Liver (tissue), 9 donors: ENCODE results near the gene RASSF3. TPM values are rescaled to one million over a fixed set of nuclear protein-coding genes. Genes with fewer than 3 reads are reported as not detected.
"Not testable (repeated sequence)": the region's sequence is repeated elsewhere in the genome, so short reads cannot be mapped to it uniquely, and the experiment has no call there.

Source experiments
- DNase-seq: peaks from one replicate; pipeline ENCODE4 v3.0.0-alpha.2; 2017; ENCODE audit warnings: low spot score
- H3K27ac ChIP-seq, 2 donors: one replicate each; pipeline ENCODE4 v1.7.0; 2013; ENCODE audit warnings: inconsistent platforms in 2 of 2, low read length in 2 of 2, control low read depth in 1 of 2, low read depth in 1 of 2, mild to moderate bottlenecking in 1 of 2
- H3K27me3 ChIP-seq, 4 donors: one replicate each; pipeline versions ENCODE4 v1.6.1 to v1.7.0; 2013; ENCODE audit warnings: low read length in 3 of 4, inconsistent platforms in 1 of 4, mild to moderate bottlenecking in 1 of 4, moderate library complexity in 1 of 4; ENCODE audit not compliant: control insufficient read depth in 4 of 4, insufficient read depth in 4 of 4
- H3K36me3 ChIP-seq, 4 donors: one replicate each; pipeline versions ENCODE4 v1.6.1 to v1.7.0; 2013; ENCODE audit warnings: low read length in 3 of 4, mild to moderate bottlenecking in 3 of 4, low read depth in 1 of 4, moderate library complexity in 1 of 4; ENCODE audit not compliant: control insufficient read depth in 4 of 4, insufficient read depth in 3 of 4
- H3K4me1 ChIP-seq, 4 donors: one replicate each; pipeline versions ENCODE4 v1.6.1 to v1.7.0; 2013; ENCODE audit warnings: low read length in 3 of 4, mild to moderate bottlenecking in 3 of 4, moderate library complexity in 1 of 4; ENCODE audit not compliant: control insufficient read depth in 4 of 4, insufficient read depth in 4 of 4
- H3K4me3 ChIP-seq, 3 donors: one replicate each; pipeline versions ENCODE4 v1.6.1 to v1.7.0; 2013; ENCODE audit warnings: low read length in 3 of 3, control low read depth in 1 of 3, low read depth in 1 of 3, mild to moderate bottlenecking in 1 of 3
- H3K9ac ChIP-seq, 2 donors: one replicate each; pipeline ENCODE4 v1.7.0; 2013; ENCODE audit warnings: low read length in 2 of 2, mild to moderate bottlenecking in 2 of 2, moderate library complexity in 2 of 2, control low read depth in 1 of 2, low read depth in 1 of 2
- H3K9me3 ChIP-seq, 4 donors: one replicate each; pipeline versions ENCODE4 v1.6.1 to v1.7.0; 2013; ENCODE audit warnings: low read length in 3 of 4; ENCODE audit not compliant: control insufficient read depth in 4 of 4
- CTCF ChIP-seq: fragments of 150-350 bp; IDR thresholded peaks from 2 replicates; pipeline ENCODE4 v1.5.1; 2017; ENCODE audit warnings: improper control_type of control experiment, low read depth, low read length; ENCODE audit not compliant: missing input control
- FOXA1 ChIP-seq: IDR thresholded peaks from 2 replicates; pipeline ENCODE4 v1.6.1; 2016; ENCODE audit warnings: antibody characterized with exemption
- FOXA2 ChIP-seq: IDR thresholded peaks from 2 replicates; pipeline ENCODE4 v1.6.1; 2016; ENCODE audit warnings: antibody characterized with exemption
- GABPA ChIP-seq, 2 donors: IDR thresholded peaks in 1 of 2; conservative IDR thresholded peaks in 1 of 2; 2 replicates each; pipeline ENCODE4 v1.6.1; 2016; ENCODE audit warnings: antibody characterized with exemption in 2 of 2, mild to moderate bottlenecking in 1 of 2, moderate library complexity in 1 of 2
- HNF4A ChIP-seq, 2 donors: conservative IDR thresholded peaks; 2 replicates each; pipeline ENCODE4 v1.6.1; 2016; ENCODE audit warnings: antibody characterized with exemption in 2 of 2, mild to moderate bottlenecking in 2 of 2
- HNF4G ChIP-seq: IDR thresholded peaks from 2 replicates; pipeline ENCODE4 v1.6.1; 2016; ENCODE audit warnings: antibody characterized with exemption
- MAX ChIP-seq: IDR thresholded peaks from 2 replicates; pipeline ENCODE4 v1.6.1; 2016; ENCODE audit warnings: antibody characterized with exemption
- RAD21 ChIP-seq, 2 donors: IDR thresholded peaks; 2 replicates each; pipeline ENCODE4 v1.6.1; 2016; ENCODE audit warnings: antibody characterized with exemption in 2 of 2, mild to moderate bottlenecking in 2 of 2
- RXRA ChIP-seq, 2 donors: IDR thresholded peaks; 2 replicates each; pipeline ENCODE4 v1.6.1; 2017 to 2018; ENCODE audit warnings: antibody characterized with exemption in 2 of 2, mild to moderate bottlenecking in 1 of 2
- SP1 ChIP-seq: IDR thresholded peaks from 2 replicates; pipeline ENCODE4 v1.6.1; 2018; ENCODE audit warnings: antibody characterized with exemption, mild to moderate bottlenecking
- TAF1 ChIP-seq: conservative IDR thresholded peaks from 2 replicates; pipeline ENCODE4 v1.6.1; 2016; ENCODE audit warnings: antibody characterized with exemption, mild to moderate bottlenecking
- YY1 ChIP-seq: IDR thresholded peaks from 2 replicates; pipeline ENCODE4 v1.6.1; 2016; ENCODE audit warnings: antibody characterized with exemption, mild to moderate bottlenecking
- WGBS: extraction: QIAGEN DNeasy Blood & Tissue Kit; methylation state at CpG from one replicate; pipeline ENCODE4 v1.1.7; 2013; 5-methylcytosine and 5-hydroxymethylcytosine counted together
- polyA plus RNA-seq, 2 donors: library from polyadenylated mRNA; stranded (reverse) in 1 of 2; unstranded in 1 of 2; fragments of 200-250 nt in 1 of 2; fragments of >200 nt in 1 of 2; fragmentation: Nextera tagmentation in 1 of 2; extraction: Ambion mirVana in 1 of 2; gene quantifications; one replicate each; pipeline versions ENCODE4 v1.2.1 to v1.2.3, GENCODE V29; 2013 to 2015
- total RNA-seq, 2 donors: library from RNA; depleted of rRNA; stranded (reverse); fragments of >200 nt; gene quantifications; one replicate each; pipeline ENCODE4 v1.2.3, GENCODE V29; 2014
- TF ChIP-seq, protein P1 (sequence below): IDR thresholded peaks from 2 replicates; pipeline ENCODE4 v1.6.1; 2016; ENCODE audit warnings: antibody characterized with exemption
- TF ChIP-seq, protein P2 (sequence below): IDR thresholded peaks from 2 replicates; pipeline ENCODE4 v1.6.1; 2016; ENCODE audit warnings: antibody characterized with exemption
- TF ChIP-seq, protein P3 (sequence below): IDR thresholded peaks from 2 replicates; pipeline ENCODE4 v1.6.1; 2016; ENCODE audit warnings: antibody characterized with exemption, mild to moderate bottlenecking
- donor health status: healthy.
- donor health status: healthy.
- donor health status: healthy.
- donor health status: healthy.
- donor health status: healthy.

RASSF3 gene
- total and polyA plus RNA-seq, 4 donors = 2.2 to 9.1 (median 5.6) TPM

GRCh38 chr12:64583395-64583770 lies 26.9 kb upstream of the RASSF3 start:
- H3K36me3 ChIP-seq, H3K9ac ChIP-seq, H3K27me3 ChIP-seq, H3K4me3 ChIP-seq, H3K9me3 ChIP-seq, H3K4me1 ChIP-seq, DNase-seq, H3K27ac ChIP-seq: not testable (repeated sequence)
- 80% methylated on average over 7 of the region's 7 CpGs for WGBS

DNA sequence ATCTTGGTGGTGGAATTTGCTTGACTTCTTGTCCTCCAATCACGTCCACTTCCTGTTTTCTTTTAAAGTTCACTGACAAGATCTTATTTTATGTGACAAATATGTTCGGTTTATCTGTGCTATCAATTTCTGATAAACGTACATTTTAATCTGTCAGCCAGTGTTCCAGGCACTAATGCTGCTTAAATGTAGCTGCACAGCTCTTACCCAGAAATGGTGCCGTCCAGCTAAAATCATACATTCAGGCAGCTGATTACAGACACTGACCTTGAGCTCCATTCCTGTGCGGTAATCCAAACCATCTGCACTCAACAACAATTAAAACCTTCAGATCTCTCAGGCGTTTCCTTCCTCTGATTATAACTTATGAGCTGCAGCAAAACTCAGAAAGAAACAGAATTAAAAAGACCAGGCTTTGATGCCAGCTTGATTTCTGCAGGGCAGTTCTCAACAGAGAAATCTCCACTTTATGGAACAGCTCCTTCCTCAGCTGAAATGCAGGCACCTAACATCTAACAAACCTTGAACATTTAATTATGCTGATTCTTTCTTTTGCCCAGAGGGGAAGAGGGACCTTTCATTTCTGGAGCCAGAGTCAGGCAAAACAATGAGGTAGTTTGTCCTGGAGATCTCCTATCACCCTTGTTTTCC lies 26.4 kb upstream of the RASSF3 start:
- Histone ChIP-seq H3K4me3 (no peak overlapping the region), H3K27ac (no peak overlapping the region), H3K36me3 (no peaks in the 10 kb centered on the region), H3K9me3 (no peaks in the 10 kb centered on the region), H3K9ac (no peak overlapping the region), H3K27me3 (no peaks in the 10 kb centered on the region), H3K4me1 (no peaks in the 10 kb centered on the region)
- DNase-seq = no peak
- 42% methylated on average over 6 of the region's 6 CpGs for WGBS
- TF ChIP-seq, protein P1, sequence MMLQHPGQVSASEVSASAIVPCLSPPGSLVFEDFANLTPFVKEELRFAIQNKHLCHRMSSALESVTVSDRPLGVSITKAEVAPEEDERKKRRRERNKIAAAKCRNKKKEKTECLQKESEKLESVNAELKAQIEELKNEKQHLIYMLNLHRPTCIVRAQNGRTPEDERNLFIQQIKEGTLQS = no peak
- no peak for TF ChIP-seq RAD21 (IDR thresholded peaks at IDR 0.05)

GRCh38 chr12:64585104-64585503 lies 25.2 kb upstream of the RASSF3 start:
- H3K9ac ChIP-seq = no peak overlapping the region
- no peak for DNase-seq
- H3K36me3 ChIP-seq = no peaks in the 10 kb centered on the region
- 89% methylated on average over 5 of the region's 5 CpGs for WGBS
- no peak overlapping the region for H3K27ac ChIP-seq
- no peaks in the 10 kb centered on the region for H3K9me3 ChIP-seq
- TF ChIP-seq TAF1 (no peak), FOXA2 (no peak), GABPA (IDR thresholded peaks at IDR 0.05 in 1 of 2, conservative IDR thresholded peaks at IDR 0.05 in 1 of 2) (no peak), SP1 (no peak), MAX (no peak), RXRA (IDR thresholded peaks at IDR 0.05) (no peak), CTCF (no peak), FOXA1 (no peak), YY1 (no peak), HNF4G (no peak), RAD21 (IDR thresholded peaks at IDR 0.05) (no peak), HNF4A (conservative IDR thresholded peaks at IDR 0.05) (no peak)
- TF ChIP-seq, protein P1 = no peak
- TF ChIP-seq, protein P2, sequence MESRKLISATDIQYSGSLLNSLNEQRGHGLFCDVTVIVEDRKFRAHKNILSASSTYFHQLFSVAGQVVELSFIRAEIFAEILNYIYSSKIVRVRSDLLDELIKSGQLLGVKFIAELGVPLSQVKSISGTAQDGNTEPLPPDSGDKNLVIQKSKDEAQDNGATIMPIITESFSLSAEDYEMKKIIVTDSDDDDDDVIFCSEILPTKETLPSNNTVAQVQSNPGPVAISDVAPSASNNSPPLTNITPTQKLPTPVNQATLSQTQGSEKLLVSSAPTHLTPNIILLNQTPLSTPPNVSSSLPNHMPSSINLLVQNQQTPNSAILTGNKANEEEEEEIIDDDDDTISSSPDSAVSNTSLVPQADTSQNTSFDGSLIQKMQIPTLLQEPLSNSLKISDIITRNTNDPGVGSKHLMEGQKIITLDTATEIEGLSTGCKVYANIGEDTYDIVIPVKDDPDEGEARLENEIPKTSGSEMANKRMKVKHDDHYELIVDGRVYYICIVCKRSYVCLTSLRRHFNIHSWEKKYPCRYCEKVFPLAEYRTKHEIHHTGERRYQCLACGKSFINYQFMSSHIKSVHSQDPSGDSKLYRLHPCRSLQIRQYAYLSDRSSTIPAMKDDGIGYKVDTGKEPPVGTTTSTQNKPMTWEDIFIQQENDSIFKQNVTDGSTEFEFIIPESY = no peak
- TF ChIP-seq, protein P3, sequence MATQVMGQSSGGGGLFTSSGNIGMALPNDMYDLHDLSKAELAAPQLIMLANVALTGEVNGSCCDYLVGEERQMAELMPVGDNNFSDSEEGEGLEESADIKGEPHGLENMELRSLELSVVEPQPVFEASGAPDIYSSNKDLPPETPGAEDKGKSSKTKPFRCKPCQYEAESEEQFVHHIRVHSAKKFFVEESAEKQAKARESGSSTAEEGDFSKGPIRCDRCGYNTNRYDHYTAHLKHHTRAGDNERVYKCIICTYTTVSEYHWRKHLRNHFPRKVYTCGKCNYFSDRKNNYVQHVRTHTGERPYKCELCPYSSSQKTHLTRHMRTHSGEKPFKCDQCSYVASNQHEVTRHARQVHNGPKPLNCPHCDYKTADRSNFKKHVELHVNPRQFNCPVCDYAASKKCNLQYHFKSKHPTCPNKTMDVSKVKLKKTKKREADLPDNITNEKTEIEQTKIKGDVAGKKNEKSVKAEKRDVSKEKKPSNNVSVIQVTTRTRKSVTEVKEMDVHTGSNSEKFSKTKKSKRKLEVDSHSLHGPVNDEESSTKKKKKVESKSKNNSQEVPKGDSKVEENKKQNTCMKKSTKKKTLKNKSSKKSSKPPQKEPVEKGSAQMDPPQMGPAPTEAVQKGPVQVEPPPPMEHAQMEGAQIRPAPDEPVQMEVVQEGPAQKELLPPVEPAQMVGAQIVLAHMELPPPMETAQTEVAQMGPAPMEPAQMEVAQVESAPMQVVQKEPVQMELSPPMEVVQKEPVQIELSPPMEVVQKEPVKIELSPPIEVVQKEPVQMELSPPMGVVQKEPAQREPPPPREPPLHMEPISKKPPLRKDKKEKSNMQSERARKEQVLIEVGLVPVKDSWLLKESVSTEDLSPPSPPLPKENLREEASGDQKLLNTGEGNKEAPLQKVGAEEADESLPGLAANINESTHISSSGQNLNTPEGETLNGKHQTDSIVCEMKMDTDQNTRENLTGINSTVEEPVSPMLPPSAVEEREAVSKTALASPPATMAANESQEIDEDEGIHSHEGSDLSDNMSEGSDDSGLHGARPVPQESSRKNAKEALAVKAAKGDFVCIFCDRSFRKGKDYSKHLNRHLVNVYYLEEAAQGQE = no peak
- no peaks in the 10 kb centered on the region for H3K27me3 ChIP-seq
- no peak overlapping the region for H3K4me3 ChIP-seq
- H3K4me1 ChIP-seq = no peaks in the 10 kb centered on the region
